Measurements from ENCODE around the gene BACH2. TPM values are rescaled to one million over a fixed set of nuclear protein-coding genes. Genes with fewer than 3 reads are reported as not detected.

BACH2 gene
- total and polyA plus RNA-seq, 9 of the 15 experiments (the other 6 are each of a cell fraction or from before 2014, with no cell fraction given): 0.06 to 3.1 (median 0.59) TPM

DNA sequence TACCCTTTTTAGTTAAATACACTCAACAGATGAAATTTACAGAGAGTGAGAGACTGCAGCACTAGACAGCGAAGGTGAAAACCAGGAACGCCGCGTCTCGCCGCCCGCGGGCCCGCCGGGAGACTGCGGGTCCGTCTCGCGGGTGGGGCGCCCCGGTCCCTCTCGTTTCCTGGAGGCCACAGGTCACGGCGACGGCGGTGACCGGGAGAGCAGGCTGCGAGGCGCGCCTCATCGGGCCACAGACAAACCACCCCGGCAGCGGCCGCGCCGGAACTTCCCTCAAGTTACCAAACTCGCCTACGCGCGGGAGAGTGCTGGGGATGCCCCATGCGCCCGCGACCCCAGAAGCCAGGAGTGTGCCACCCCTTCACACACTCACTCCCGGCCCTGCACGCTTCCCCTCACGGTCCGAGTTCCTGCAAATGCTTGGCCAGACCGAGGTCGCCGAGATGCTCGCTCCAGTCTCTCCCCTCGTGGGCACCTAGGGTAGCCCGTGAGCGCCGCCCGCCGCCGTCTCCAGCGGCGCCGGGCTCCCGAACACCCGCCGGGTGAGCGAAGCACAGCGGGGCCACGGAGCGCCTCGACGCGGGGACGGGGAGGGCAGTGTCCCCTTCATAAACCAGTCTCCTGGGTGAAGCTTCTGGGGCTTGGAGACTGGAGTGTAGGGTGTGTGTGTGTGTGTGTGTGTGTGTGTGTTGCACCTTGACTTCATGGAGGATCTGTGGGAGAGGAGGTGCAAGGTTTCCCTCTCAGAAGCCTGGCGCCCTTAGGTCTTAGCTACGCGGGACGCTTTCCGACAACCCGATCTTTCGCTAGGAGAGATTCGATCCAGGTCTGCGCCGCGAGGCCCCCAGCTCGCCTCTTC is 1.4 kb downstream of the BACH2 start (continued):
- TF ChIP-seq, protein P1, sequence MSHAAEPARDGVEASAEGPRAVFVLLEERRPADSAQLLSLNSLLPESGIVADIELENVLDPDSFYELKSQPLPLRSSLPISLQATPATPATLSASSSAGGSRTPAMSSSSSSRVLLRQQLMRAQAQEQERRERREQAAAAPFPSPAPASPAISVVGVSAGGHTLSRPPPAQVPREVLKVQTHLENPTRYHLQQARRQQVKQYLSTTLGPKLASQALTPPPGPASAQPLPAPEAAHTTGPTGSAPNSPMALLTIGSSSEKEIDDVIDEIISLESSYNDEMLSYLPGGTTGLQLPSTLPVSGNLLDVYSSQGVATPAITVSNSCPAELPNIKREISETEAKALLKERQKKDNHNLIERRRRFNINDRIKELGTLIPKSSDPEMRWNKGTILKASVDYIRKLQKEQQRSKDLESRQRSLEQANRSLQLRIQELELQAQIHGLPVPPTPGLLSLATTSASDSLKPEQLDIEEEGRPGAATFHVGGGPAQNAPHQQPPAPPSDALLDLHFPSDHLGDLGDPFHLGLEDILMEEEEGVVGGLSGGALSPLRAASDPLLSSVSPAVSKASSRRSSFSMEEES (CRISPR knock-in tag; IDR thresholded peaks at IDR 0.05): no peak
- TF ChIP-seq POLR2AphosphoS2 (IDR thresholded peaks at IDR 0.05; ENCODE audit: low read length) (no peak), ZNF184 (CRISPR knock-in tag; IDR thresholded peaks at IDR 0.05) (no peak), ZFP1 (CRISPR knock-in tag; IDR thresholded peaks at IDR 0.05) (no peak), ZNF121 (CRISPR knock-in tag; conservative IDR thresholded peaks at IDR 0.05) (no peak), CREBBP (IDR thresholded peaks at IDR 0.05; ENCODE audit: low read depth, low read length) (no peak), CEBPG (CRISPR knock-in tag; IDR thresholded peaks at IDR 0.05) (no peak), CEBPG (tag; conservative IDR thresholded peaks at IDR 0.05 in 1 of 2, IDR thresholded peaks at IDR 0.05 in 1 of 2) (no peak), ZNF174 (CRISPR knock-in tag; IDR thresholded peaks at IDR 0.05) (no peak), ZNF134 (CRISPR knock-in tag; conservative IDR thresholded peaks at IDR 0.05) (no peak)
- TF ChIP-seq, protein P2, sequence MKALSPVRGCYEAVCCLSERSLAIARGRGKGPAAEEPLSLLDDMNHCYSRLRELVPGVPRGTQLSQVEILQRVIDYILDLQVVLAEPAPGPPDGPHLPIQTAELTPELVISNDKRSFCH (CRISPR knock-in tag; IDR thresholded peaks at IDR 0.05): no peak
- TF ChIP-seq, protein P2 (tag; IDR thresholded peaks at IDR 0.05): no peak
- TF ChIP-seq, protein P3, sequence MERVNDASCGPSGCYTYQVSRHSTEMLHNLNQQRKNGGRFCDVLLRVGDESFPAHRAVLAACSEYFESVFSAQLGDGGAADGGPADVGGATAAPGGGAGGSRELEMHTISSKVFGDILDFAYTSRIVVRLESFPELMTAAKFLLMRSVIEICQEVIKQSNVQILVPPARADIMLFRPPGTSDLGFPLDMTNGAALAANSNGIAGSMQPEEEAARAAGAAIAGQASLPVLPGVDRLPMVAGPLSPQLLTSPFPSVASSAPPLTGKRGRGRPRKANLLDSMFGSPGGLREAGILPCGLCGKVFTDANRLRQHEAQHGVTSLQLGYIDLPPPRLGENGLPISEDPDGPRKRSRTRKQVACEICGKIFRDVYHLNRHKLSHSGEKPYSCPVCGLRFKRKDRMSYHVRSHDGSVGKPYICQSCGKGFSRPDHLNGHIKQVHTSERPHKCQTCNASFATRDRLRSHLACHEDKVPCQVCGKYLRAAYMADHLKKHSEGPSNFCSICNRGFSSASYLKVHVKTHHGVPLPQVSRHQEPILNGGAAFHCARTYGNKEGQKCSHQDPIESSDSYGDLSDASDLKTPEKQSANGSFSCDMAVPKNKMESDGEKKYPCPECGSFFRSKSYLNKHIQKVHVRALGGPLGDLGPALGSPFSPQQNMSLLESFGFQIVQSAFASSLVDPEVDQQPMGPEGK (CRISPR knock-in tag; IDR thresholded peaks at IDR 0.05; ENCODE audit: borderline replicate concordance): no peak
- TF ChIP-seq, protein P4, sequence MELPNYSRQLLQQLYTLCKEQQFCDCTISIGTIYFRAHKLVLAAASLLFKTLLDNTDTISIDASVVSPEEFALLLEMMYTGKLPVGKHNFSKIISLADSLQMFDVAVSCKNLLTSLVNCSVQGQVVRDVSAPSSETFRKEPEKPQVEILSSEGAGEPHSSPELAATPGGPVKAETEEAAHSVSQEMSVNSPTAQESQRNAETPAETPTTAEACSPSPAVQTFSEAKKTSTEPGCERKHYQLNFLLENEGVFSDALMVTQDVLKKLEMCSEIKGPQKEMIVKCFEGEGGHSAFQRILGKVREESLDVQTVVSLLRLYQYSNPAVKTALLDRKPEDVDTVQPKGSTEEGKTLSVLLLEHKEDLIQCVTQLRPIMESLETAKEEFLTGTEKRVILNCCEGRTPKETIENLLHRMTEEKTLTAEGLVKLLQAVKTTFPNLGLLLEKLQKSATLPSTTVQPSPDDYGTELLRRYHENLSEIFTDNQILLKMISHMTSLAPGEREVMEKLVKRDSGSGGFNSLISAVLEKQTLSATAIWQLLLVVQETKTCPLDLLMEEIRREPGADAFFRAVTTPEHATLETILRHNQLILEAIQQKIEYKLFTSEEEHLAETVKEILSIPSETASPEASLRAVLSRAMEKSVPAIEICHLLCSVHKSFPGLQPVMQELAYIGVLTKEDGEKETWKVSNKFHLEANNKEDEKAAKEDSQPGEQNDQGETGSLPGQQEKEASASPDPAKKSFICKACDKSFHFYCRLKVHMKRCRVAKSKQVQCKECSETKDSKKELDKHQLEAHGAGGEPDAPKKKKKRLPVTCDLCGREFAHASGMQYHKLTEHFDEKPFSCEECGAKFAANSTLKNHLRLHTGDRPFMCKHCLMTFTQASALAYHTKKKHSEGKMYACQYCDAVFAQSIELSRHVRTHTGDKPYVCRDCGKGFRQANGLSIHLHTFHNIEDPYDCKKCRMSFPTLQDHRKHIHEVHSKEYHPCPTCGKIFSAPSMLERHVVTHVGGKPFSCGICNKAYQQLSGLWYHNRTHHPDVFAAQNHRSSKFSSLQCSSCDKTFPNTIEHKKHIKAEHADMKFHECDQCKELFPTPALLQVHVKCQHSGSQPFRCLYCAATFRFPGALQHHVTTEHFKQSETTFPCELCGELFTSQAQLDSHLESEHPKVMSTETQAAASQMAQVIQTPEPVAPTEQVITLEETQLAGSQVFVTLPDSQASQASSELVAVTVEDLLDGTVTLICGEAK (IDR thresholded peaks at IDR 0.05): no peak
- TF ChIP-seq, protein P4 (CRISPR knock-in tag; IDR thresholded peaks at IDR 0.05): peak; percentile 24; the same call in 1 of the 2 replicates

Data from K562 (cell line).